Measurements from ENCODE around the gene BLZF1. TPM values are rescaled to one million over a fixed set of nuclear protein-coding genes. Genes with fewer than 3 reads are reported as not detected.

BLZF1 gene
- total and polyA plus RNA-seq, 2 of the 8 experiments (the other 6 are each of a cell fraction or from before 2014, with no cell fraction given) = 1.8 to 10.3 TPM

- WGBS, 2 experiments (ENCODE audit: extremely low coverage in 1 of 2, insufficient coverage in 1 of 2, insufficient read length in 1 of 2, insufficient replicate concordance in 2 of 2, low coverage in 1 of 2, low lambda C conversion rate in 2 of 2, missing lambda C conversion rate in 1 of 2) = 96% methylated on average over 1 of the region's 1 CpG; no CpG with 5 or more reads in 1 of the 2 experiments
- Histone ChIP-seq H3K14ac (ENCODE audit: insufficient read length) (no peak overlapping the region), H2BK15ac (ENCODE audit: low read length) (no peak overlapping the region), H4K20me1 (replicated peaks in 1 of 2; ENCODE audit: control insufficient read depth in 1 of 2, insufficient read depth in 2 of 2, low read length in 2 of 2) (no peaks in the 10 kb centered on the region), H3K4ac (replicated peaks; ENCODE audit: insufficient read length, low read depth, low read length) (no peak overlapping the region), H3K56ac (replicated peaks; ENCODE audit: insufficient read length, low read depth, low read length) (no peak overlapping the region), H3K27me3 (replicated peaks in 1 of 4; ENCODE audit: control insufficient read depth in 3 of 4, extremely low read depth in 1 of 4, insufficient read depth in 3 of 4, low read length in 3 of 4) (peaks cover 0 to 1% (median 0%) of the 10 kb centered on the region in 4 experiments; a peak in 1 of 7 replicates), H2AFZ (ENCODE audit: low read length) (no peak overlapping the region), H3K4me1 (replicated peaks in 1 of 4; ENCODE audit: control insufficient read depth in 3 of 4, insufficient read depth in 4 of 4, low read length in 3 of 4) (0 out of 7 replicates have a peak, but pooled peaks cover 0 to 2% (median under 1%) of the 10 kb centered on the region in 4 experiments), H2BK5ac (ENCODE audit: low read depth, low read length) (no peak overlapping the region), H2BK12ac (ENCODE audit: low read depth, low read length) (no peak overlapping the region), H4K5ac (ENCODE audit: insufficient read length, low read depth, low read length) (no peak overlapping the region), H3K9ac (replicated peaks in 1 of 4; ENCODE audit: extremely low read depth in 1 of 4, low read depth in 3 of 4, low read length in 3 of 4) (no peak overlapping the region), H3K9me3 (ENCODE audit: insufficient read depth in 2 of 2, low read depth in 1 of 2, low read length in 1 of 2) (no peaks in the 10 kb centered on the region), H3K4me2 (ENCODE audit: insufficient read depth in 1 of 2, low read depth in 2 of 2, low read length in 2 of 2) (no peak overlapping the region), H3K4me3 (ENCODE audit: extremely low read depth in 1 of 4, insufficient read depth in 2 of 4, low read depth in 3 of 4, low read length in 4 of 4) (no peak overlapping the region), H4K91ac (replicated peaks; ENCODE audit: insufficient read length, low read length) (no peak overlapping the region), H3K23me2 (ENCODE audit: low read depth, low read length) (no peaks in the 10 kb centered on the region), H3K79me2 (ENCODE audit: control insufficient read depth in 1 of 2, insufficient read depth in 2 of 2, low read length in 2 of 2) (peaks cover 0 to 6% of the 10 kb centered on the region in 2 experiments; a peak in 2 of 4 replicates), H2BK120ac (replicated peaks; ENCODE audit: low read depth, low read length) (no peak overlapping the region), H3K27ac (ENCODE audit: low read depth, low read length) (no peak overlapping the region), H3K79me1 (ENCODE audit: low read depth, low read length) (no peaks in the 10 kb centered on the region), H4K8ac (ENCODE audit: extremely low read depth, insufficient read depth, low read length) (no peak overlapping the region), H3K18ac (ENCODE audit: extremely low read depth, low read length) (no peak overlapping the region), H2BK20ac (ENCODE audit: low read length) (no peak overlapping the region), H3K23ac (ENCODE audit: insufficient read length) (no peak overlapping the region), H2AK5ac (ENCODE audit: low read depth, low read length) (no peak overlapping the region), H3K36me3 (ENCODE audit: control insufficient read depth in 2 of 4, insufficient read depth in 4 of 4, low read length in 3 of 4) (no peaks in the 10 kb centered on the region)
- FAIRE-seq (no peak), DNase-seq (ENCODE audit: low read depth in 1 of 2, low spot score in 2 of 2) (no peak)
- TF ChIP-seq CBX5 (IDR thresholded peaks at IDR 0.05; ENCODE audit: low read depth, low read length) = no peak
- ChIA-PET POLR2A (ENCODE audit: partially characterized antibody) (no interaction called here), CTCF (ENCODE audit: partially characterized antibody) (no interaction called here)
These were observed 38.6 kb upstream of the BLZF1 start for GRCh38 chr1:169329383-169329782.
